EL (cell line): ENCODE measurements around the gene LRMDA.
"Not testable (repeated sequence)": the region's sequence is repeated elsewhere in the genome, so short reads cannot be mapped to it uniquely, and the experiment has no call there.

Experiments
- DNase-seq: peaks from one replicate; pipeline ENCODE4 v3.0.0-alpha.2; 2016

Gene LRMDA

GRCh38 chr10:75592791-75593643 lies 161.6 kb downstream of the LRMDA start:
- DNase-seq: no peak

DNA sequence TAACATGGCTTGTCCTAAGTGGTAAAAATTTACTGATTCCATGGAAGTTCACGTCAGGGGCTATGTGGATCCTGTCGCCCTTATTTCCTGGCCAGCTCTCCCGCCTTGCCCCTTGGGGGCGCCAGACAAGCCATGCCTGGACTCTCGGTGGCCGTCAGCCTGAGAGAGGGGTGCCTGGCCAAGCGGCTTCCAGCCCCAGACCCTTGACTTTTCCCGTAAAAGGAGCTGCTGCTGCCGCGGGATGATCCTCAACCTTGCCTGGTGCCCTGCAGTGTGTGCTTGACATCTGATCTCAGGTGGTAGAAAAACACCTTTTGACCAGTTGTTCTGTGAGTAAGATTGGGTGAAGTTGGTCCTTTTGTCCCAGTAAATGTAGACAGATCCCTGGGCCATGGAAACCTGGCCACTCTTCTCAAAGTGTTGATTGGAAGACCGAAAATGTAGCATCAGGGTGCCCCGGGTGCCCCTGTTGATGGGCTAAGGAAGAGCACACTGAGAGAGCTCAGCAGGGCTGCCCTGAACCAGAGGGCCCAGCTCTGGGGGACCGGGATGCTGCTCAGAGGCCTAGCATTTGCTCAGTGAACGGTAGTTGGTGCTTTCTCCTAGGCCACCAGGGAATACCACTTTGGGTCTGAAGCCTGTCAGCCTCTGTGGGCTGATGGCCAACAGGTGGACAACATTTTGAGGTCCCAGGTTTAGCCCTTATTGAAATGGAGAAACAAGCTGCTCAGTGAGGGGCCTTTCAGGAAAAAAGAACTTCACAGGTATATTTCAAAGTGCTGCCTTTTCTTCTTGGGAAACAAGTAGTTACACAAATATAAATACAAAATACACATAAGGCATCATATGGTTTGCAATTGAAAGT lies 162.5 kb downstream of the LRMDA start:
- no peak for DNase-seq

DNA sequence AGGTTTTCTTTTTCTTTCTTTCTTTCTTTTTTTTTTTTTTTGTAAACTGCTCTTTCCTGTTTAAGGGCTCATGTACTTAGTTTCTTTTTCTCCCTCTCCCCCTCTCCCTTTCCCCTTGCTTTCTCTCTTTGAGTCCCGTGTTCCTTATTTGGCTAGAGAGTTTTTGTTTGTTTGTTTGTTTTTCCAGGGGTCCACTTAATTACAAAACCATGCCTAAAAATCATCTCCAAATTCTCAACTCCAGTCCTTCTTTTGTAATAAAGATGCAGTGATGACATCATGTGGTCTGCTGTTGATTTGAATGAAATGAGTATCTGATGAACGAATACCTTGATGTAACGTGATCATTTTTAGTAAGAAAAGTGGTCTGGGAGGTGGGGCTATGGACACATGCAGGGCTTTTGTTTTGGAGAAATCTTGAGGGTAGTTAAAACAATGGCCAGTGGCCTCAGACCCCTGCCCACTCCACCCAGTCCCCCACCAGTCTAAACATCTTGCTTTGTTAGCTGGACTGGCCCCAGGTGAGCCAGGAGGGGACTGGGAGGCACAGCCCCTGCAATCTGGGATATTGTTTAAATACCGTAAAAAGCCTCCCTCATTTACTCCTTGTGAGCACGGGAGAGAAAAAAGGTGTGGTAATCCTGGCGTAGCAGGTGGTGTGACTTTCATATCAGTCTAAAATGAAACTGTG lies 165.7 kb downstream of the LRMDA start:
- DNase-seq: no peak

DNA sequence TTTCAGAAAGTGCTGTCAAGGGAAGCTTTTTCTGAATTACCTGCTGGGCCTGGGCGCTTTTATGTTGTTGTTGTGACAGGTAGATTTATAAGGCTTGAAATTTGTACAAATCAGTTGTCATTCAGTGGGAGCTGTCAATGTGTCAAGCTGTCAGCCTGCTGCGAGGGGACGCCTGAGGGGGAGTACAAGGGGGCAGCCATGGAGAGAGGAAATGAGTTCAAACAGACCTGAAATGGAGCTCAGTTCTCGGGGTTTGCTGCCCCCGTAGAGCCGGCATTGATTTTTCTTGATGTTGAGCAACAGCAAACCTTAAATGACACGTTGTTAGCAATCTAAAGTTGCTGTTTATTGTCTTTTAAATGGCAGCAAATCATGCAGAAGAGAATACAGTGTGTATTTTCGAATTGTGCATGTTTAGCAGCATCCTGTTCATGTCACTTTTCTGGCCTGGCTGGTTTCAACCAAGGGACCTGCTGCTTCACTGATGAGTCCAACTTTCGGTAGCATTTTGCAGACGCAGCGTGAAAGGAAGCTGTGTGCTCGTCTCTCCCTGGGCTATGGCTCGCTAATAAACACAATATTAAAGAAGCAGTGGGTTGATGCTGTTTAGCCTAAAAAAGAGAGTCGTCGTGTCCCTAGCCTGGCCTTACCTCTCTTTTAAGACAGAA lies 166.5 kb downstream of the LRMDA start:
- no peak for DNase-seq

GRCh38 chr10:75598998-75599397 lies 167.6 kb downstream of the LRMDA start:
- no peak for DNase-seq

DNA sequence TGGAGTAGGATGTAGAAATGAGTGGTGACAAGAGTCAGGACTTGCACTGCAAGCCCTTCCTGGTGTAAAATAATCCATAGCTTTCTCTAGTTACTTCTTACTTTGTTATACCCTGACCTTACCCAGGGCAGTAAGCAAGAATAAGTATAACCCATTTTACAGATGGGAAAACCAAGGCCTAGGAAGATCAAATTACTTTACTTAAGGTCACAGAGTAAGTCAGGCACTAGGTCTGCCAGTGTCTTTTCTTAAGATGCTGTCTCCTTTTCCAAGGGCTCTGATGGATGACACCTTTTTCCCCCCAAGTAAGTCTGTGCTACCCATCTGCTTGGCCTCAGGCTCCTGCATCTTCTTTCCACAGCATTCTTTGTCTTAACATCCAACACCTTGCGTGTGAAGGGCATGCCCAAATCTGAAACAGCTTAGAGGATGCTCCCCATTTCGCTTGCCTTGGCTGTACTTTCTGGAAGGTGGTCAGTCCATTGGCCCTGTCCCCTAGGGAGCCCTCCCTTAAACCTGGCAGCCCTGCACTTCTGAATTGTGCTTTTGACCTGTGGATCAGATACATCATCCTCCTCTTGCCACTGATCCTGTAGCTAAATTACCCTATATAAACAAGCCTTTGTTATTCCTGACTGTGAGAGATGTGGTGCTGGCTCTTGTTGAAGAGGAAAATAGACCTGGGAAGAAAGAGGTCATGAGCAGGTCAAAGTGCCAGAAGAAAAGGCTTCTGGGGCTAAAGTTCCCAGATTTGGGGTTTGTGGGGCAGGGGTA lies 168.6 kb downstream of the LRMDA start:
- no peak for DNase-seq

- no peak for DNase-seq
Observed at GRCh38 chr10:75600833-75601232, 169.4 kb downstream of the LRMDA start.

- no peak for DNase-seq
Observed at GRCh38 chr10:75602341-75602740, 170.9 kb downstream of the LRMDA start.

DNA sequence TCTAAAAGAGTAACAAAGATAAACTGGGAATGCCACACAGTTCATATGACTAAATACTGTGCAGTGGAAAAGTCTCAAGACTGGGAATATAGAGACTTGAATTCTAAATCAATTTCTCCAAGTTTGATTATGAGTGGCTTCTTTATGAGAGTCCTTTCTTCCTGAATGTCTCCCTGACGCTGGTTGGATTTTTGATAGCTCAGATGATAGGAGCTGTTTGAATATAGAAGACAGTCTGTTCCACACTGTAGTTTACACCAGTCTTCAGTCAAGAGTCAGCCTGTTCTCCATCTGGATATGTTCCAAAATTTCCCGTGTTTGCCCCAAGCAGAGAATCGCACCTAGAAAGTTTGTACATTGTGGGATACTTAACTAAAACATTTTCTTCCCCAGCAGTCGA lies 173.7 kb downstream of the LRMDA start:
- DNase-seq: no peak

DNA sequence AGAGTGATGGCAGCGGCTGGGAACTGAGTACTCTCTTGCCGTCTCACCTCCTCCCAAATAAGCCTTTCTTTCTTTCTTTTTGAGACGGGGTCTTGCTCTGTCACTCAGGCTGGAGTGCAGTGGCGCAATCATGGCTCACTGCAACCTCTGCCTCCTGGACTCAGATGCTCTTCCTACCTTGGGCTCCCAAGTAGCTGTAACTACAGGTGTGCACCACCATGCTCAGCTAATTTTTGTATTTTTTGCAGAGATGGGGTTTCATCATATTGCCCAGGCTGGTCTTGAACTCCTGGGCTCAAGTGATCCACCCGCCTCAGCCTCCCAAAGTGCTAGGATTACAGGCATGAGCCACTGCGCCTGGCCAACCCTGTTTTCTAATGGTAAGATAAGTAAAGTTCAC lies 174.4 kb downstream of the LRMDA start:
- DNase-seq: not testable (repeated sequence)

DNA sequence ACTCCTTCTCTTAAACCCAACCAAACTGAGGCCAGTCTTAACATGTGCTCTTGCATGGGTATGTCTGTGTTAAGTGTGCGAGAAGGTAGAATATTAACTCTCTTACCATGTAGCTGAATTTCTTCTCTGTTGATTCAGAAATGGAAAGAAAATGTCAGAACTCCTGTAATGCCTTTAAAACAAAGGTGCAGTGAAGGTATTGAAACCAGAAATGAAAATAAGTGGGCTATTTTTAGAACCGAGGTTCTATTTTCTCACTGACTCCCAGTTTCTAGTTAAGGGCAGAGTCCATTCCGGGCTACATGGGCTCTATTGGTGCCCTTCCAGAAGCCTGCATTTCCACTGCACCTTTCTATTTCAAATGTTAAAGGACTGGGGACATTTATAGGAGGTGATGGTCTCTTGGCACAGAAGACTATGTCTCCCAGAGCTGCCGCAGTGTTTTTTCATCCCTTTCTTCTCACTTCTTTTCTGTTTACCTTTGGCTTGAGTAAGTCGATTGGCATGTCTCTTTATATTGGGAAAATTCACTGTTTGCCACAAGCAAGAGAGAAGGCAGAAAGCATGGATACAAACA lies 174.9 kb downstream of the LRMDA start:
- no peak for DNase-seq

DNA sequence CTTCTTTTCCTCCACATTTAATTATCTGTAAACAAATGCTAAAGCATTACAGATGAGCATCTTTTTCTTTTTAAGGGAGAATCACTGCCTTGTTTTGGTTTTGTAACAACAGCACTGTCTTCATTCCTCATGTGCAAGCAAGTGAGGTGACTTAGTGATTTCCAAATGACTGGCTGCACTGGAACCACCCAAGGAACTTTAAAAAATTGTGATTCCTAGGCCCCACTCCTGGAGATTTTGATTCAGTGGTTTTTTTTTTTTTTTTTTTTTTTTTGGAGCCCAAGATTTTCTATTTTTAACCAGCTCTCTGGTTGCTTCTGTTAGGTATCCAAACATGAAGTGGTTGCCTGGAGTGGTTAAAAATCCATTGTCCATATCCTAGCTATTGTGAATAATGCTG lies 176.2 kb downstream of the LRMDA start:
- no peak for DNase-seq

DNA sequence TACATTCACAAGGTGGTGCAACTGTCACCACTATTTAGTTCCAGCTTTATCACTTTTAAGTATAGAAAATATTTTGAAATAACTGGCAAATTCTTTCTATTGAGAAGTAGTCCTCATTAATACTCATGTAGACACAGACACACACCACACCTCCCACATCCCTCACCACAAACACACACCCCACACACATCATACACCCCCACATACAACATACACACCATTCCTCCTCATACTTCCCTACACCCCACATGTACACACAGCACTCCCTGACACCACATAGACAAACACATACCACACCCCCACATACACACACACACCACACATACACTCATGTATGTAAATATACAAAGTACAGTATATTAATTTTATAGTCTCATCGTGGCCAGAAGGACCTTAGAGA lies 178.8 kb downstream of the LRMDA start:
- DNase-seq: no peak

- no peak for DNase-seq
Observed at GRCh38 chr10:75611172-75611992, 180.0 kb downstream of the LRMDA start.

DNA sequence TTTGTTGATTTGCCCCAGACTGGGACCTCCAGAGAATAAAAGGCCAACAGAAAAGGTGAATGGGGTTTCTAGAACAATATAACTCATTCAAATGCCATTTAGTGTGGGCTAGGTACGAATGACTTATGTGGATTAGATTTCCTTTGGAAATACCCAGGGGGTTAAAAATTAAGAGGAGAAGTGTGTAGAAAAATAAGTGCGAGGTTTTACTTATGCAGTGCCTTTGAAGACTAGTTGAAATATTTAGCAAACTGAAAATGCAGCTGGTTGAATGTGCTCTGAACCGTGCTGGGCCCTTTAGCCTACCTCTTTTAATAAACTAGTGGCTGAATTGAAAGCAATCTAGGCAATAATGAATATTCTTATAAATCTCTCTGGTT lies 180.6 kb downstream of the LRMDA start:
- no peak for DNase-seq

- DNase-seq: no peak
Observed at GRCh38 chr10:75612904-75613684, 181.7 kb downstream of the LRMDA start.

- DNase-seq: no peak
Observed at GRCh38 chr10:75613685-75614504, 182.5 kb downstream of the LRMDA start.

DNA sequence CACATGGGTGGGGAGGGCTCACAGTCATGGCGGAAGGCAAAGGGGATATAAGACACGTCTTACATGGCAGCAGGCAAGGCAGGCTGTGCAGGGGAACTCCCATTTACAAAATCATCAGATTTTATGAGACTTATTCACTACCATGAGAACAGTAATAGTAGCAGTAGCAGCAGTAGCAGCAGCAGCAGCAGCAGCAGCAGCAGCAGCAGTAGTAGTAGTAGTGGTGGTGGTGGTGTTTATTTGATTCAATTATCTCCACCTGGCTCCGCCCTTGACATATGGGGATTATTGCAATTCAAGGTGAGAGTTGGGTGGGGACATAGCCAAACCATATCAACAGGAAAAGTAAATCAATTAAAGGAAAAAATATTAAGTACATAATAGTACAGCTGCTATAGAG lies 184.7 kb downstream of the LRMDA start:
- no peak for DNase-seq

- DNase-seq: no peak
Observed at GRCh38 chr10:75616874-75617478, 185.6 kb downstream of the LRMDA start.
